GM10248 (cell line): ENCODE measurements around the gene ARID3C.

ENCODE experiments used
- CTCF ChIA-PET: fragments of 300-600 bp; sonication (Branson Sonifier 250); formaldehyde crosslinking; extraction: SDS; loops from one replicate; lab custom pipeline; 2021; ENCODE audit warnings: antibody characterized with exemption; lab: Yijun Ruan, JAX
- POLR2A ChIA-PET: fragments of 350-650 bp; sonication (Branson Sonifier 250); formaldehyde crosslinking; extraction: SDS; loops from one replicate; lab custom pipeline; 2020; ENCODE audit warnings: antibody characterized with exemption; lab: Yijun Ruan, JAX
- DNase-seq: peaks from one replicate; pipeline ENCODE4 v3.0.0; 2012; ENCODE audit errors: extremely low spot score
- CTCF ChIP-seq: IDR thresholded peaks from 2 replicates; pipeline ENCODE4 v1.5.1; 2012; ENCODE audit warnings: mild to moderate bottlenecking, low read depth; ENCODE audit errors: extremely low read depth, missing control alignments, control extremely low read depth

Gene ARID3C

GRCh38 chr9:34654323-34655051 is 25.6 kb upstream of the ARID3C start:
- no peak for DNase-seq
- POLR2A ChIA-PET: no interaction called here
- no peak for TF ChIP-seq CTCF
- CTCF ChIA-PET: interaction anchor here (1.0 kb wide), 1 partner anchor 48 kb away, joined by 3 read pairs; no protein-coding TSS in a partner anchor

GRCh38 chr9:34653151-34654072 is 24.5 kb upstream of the ARID3C start:
- DNase-seq: no peak
- CTCF ChIA-PET: interaction anchor here (1.0 to 1.7 kb wide), 3 partner anchors 11 to 49 kb away, joined by 3 to 4 read pairs (median 4); partner anchors contain the start of gene SIGMAR1
- TF ChIP-seq CTCF: no peak
- POLR2A ChIA-PET: interaction anchor here (0.6 kb wide), 1 partner anchor 23 kb away, joined by 6 read pairs; no protein-coding TSS in a partner anchor

GRCh38 chr9:34652602-34653000 is 23.7 kb upstream of the ARID3C start:
- no peak for DNase-seq
- ChIA-PET CTCF (interaction anchor here (1.1 to 1.7 kb wide), 2 partner anchors 12 to 15 kb away, joined by 4 read pairs; partner anchors contain the start of gene SIGMAR1), POLR2A (no interaction called here)

GRCh38 chr9:34651876-34652601 is 23.2 kb upstream of the ARID3C start, which contains the start of gene IL11RA:
TSS of gene IL11RA (plus strand) at chr9:34652185. CDS start at chr9:34655218, 3,033 bp downstream.
- CTCF ChIA-PET: interaction anchor here (1.1 to 2.6 kb wide), 3 partner anchors 13 to 18 kb away, joined by 4 to 14 read pairs (median 4); partner anchors contain the start of gene SIGMAR1
- no peak for DNase-seq
- TF ChIP-seq CTCF: no peak
- POLR2A ChIA-PET: no interaction called here

More at GRCh38 chr9:34652602-34653000, 23.7 kb upstream of the ARID3C start:
- TF ChIP-seq CTCF: no peak

GRCh38 chr9:34651321-34651720 is 22.5 kb upstream of the ARID3C start:
- no peak for DNase-seq
- ChIA-PET POLR2A (no interaction called here), CTCF (interaction anchor here (1.0 to 2.6 kb wide), 4 partner anchors 12 to 17 kb away, joined by 3 to 14 read pairs (median 4); no protein-coding TSS in a partner anchor)
- TF ChIP-seq CTCF: no peak
